Stimulated activated CD4-positive, alpha-beta T cell treated with anti-CD3 and anti-CD28 coated beads, Interleukin-1b, Interleukin-23, amount 100 ng/mL, for 1 hour (primary cell): ENCODE results near the gene C9orf43.
"Not testable (repeated sequence)": the region's sequence is repeated elsewhere in the genome, so short reads cannot be mapped to it uniquely, and the experiment has no call there.

Source experiments
- DNase-seq, 2 donors: peaks; one replicate each; pipeline ENCODE4 v3.0.0-alpha.2; 2020; ENCODE audit warnings: low read depth in 2 of 2

Gene C9orf43

DNA sequence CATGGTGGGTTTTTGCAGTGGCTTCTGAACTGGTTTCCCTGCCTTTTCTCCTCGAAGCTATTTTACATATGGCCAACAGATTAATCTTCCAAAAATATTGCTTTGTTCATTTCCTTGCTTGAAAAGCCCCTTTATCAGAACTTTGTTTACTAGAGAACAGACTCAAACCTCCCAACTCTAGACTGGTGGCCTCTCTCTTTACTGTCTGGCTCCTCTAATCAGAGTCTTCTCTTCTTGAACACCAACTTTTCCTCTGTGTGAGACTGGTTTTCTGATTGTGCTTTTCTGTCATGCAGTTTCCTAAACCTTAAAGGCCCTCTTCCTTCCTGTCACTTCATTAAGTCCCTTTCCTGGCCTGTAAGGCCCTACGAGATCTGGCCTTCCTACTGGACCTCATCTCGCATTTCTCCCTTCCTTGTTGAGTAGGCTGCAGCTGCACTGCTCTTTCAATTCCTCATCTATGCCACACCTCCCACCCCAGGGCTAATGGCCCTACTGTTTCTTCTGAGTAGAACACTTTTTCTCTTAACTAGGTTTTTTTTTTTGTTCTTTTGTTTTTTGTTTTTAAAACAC is 5.7 kb downstream of the C9orf43 start:
- DNase-seq = no peak

- DNase-seq = no peak
Measured at GRCh38 chr9:113417370-113417769, 6.8 kb downstream of the C9orf43 start.

DNA sequence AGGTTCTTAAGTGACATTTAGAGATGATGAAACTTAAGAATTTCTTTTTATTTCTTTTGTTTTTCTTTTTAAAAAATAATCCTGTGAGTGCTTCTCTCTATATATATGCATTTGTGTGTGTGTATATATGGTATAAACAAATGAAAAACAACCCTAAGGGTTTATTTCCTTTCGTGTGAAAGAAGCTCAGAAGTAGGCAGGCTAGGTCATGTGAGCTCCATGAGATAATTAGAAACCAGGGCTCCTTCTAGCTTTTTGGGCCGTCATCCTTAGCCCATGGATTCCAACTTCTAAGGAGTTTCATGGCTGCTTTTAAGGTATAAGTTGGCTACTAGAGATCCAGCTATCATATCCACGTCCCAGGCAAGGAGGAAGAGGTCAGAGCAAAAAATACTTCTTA is 11.2 kb downstream of the C9orf43 start:
- DNase-seq = no peak

DNA sequence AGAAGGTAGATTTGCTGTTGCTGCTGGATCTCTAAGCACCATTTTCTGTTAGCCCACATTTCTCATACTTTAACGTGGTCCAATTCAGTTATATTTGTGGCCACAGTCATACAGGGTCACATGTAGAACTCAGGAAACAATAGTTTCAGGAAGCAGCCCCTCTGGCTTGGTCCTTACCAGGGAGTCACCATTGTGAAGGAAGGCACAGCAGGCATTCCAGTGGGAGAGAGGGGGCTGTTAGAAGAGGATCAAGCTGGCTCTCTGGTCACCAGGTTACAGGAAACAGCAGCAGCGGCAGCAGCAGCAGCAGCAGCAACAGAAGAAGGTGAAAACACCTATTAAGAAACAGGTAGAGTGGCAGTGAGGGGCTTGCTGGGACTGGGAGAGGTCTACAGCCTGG is 14.5 kb downstream of the C9orf43 start:
- no peak for DNase-seq

- DNase-seq = no peak
Measured at GRCh38 chr9:113426701-113427100, 16.2 kb downstream of the C9orf43 start.

DNA sequence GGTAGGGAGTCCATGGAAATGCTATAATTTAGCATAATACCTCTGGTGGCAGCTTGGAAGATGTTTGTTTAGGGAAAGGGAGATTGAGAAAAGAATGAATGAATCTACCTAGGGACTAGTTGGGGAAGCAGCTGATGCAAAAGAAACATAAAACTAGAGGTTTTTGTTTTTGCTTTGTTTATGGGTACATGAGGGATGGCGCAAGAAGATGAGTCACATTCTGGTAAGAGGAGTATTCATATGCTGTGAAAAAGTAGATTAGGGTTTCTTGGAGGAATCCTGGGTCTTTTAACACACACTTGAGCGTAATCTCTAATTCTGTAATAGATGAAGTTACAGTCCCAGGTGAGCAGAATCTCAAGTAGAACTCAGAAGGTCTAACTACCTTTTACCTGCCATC is 17.1 kb downstream of the C9orf43 start:
- no peak for DNase-seq

- DNase-seq = no peak
Measured at GRCh38 chr9:113428062-113428615, 17.6 kb downstream of the C9orf43 start.

GRCh38 chr9:113431191-113431590 is 20.6 kb downstream of the C9orf43 start:
- DNase-seq = no peak

GRCh38 chr9:113436728-113437515 is 26.4 kb downstream of the C9orf43 start:
- no peak for DNase-seq

GRCh38 chr9:113437716-113438115 is 27.2 kb downstream of the C9orf43 start:
- not testable (repeated sequence) for DNase-seq

GRCh38 chr9:113444736-113445135 is 34.2 kb downstream of the C9orf43 start:
- no peak for DNase-seq

GRCh38 chr9:113446323-113446740 is 35.8 kb downstream of the C9orf43 start:
- DNase-seq = no peak

DNA sequence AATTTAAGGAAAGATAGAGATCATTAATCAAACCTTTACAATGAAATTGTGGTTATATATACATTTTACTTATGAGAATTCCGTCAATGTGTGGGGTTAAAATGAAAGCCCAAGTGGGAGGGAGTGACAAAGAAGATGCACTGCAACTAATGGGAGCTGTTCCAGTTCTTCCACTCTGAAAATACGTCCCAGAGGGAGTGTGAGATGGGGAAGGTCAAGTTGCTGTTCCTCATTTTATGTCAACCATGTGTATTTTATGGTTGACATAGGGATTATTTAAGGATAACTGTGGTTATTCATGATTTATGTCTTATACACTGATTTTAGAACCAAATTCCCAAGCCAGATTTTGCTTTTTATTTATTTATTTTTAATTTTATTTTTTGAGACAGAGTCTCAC is 38.8 kb downstream of the C9orf43 start:
- no peak for DNase-seq

DNA sequence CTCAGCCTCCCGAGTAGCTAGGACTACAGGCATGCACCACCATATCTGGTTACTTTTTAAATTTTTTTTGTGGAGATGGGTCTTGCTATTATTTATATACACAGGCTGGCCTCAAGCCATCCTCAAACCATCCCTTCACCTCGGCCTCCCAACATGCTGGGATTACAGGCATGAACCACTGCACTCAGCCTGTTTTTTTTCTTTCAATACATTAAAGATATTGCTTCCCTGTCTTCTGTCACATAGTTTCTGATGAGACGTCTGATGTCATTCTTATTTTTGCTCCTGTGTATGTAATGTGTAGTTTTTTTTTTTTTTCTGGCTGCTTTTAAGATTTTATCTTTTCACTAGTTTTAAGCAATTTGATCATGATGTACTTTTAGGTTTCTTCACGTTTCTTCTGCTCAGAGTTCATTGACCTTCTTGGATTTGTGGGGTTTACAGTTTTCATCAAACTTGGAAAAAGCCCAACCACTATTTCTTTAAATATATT is 41.6 kb downstream of the C9orf43 start:
- DNase-seq = no peak

- DNase-seq = no peak
Measured at GRCh38 chr9:113454914-113455761, 44.6 kb downstream of the C9orf43 start.

DNA sequence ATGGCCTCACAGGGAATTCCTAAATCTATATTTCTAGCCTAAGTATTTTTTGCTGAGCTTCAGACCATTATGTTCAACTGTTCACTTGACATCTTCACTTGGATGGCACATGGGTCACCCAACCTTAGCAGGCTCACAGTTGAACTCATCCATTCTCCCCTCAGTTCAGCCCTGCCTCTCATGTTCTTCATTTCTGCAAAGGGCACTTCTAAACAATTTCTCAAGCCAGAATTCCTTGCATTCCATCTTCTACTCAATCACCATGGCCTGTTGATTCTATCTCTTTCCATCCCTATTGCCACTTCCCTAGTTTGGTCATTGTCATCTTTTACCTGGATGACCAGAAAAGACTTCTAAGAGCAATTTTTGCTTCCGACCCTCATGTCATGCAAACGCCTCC is 45.7 kb downstream of the C9orf43 start:
- no peak for DNase-seq

GRCh38 chr9:113461285-113461684 is 50.7 kb downstream of the C9orf43 start:
- no peak for DNase-seq

GRCh38 chr9:113461943-113462342 is 51.4 kb downstream of the C9orf43 start:
- DNase-seq = no peak

DNA sequence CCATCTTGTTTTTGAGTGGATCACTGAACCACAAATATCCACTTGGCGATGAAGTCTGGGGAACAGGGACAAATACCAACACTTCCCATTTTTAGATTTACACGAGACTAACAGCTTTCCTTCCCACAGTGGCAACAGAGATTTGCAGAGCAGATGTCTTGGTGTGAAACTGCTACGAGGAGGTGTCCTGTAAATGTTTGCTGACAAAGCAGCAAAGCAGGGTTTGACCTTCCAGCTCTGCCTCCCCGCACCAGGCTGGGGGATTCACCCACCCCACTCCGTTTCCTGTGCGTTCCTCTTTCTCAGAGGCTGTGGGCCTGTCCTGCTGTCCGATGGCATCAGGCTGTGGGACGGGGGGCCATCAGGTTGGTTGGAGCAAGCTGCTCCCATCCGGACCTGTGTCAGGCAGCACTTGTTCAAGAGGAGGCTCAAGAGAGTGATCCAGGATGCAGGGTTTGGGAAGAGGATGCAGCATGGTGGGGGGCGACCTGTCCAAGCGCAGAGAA is 52.3 kb downstream of the C9orf43 start:
- DNase-seq = no peak

DNA sequence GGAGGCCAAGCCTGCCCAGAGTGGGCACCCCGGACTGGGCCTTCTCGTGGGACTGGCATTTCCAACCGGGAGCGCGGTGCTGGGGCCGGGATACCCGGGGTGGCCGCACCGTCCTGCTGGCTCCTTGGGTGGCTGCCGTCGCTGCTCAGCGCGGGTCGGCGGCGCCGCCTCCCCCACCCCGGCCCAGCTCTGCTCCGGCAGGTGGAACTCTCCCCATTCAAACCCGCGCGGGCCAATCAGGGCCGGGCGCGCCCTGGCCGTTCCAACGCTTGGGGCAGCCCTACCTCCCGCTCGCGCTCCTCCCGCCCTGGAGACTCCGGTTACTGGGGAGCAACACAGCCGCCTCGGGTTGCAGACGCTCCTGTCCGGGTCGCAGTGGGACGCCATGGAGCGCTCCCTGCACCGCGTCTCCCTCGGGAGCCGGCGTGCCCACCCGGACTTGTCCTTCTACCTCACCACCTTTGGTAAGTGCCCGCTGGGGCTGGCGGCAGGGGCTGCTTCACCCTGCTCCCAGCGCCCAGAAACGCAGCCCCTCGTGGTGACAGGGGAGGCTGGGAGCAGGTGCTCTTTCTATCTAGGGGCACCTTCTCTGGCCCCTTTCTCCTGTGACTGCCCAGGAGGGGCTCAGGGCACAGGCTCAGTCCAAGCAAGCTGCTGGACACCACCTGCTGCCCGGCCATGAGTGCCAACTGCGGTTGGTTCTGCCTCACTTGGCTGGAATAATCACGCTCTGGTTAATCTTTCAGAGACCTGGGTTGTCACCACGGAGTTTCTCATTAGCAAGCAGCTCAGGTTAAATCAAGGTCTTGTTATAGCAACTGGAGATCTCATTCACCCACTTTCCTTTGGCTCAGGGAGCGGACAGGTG is 53.1 kb downstream of the C9orf43 start, which contains the start of gene RGS3:
TSS of gene RGS3 (plus strand) at position 310 of the 868 bp plus-strand sequence. CDS start at position 386, 76 bp downstream.
- no peak for DNase-seq

GRCh38 chr9:113464286-113464660 is 53.7 kb downstream of the C9orf43 start:
- DNase-seq = no peak
